Measurements from ENCODE around the gene AFAP1L1.
"Not testable (repeated sequence)": the region's sequence is repeated elsewhere in the genome, so short reads cannot be mapped to it uniquely, and the experiment has no call there.

AFAP1L1 gene

GRCh38 chr5:149387982-149388381, 116.3 kb downstream of the AFAP1L1 start:
- no peak for TF ChIP-seq CTCF (IDR thresholded peaks at IDR 0.05; ENCODE audit: control extremely low read depth, extremely low read depth, low read depth, missing control alignments)
- no peak for DNase-seq (ENCODE audit: extremely low spot score)
- CTCF ChIA-PET: interaction anchor here (0.6 to 3.9 kb wide), 6 partner anchors 13 to 231 kb away, joined by 3 to 19 read pairs (median 4); no protein-coding TSS in a partner anchor
- POLR2A ChIA-PET: no interaction called here

DNA sequence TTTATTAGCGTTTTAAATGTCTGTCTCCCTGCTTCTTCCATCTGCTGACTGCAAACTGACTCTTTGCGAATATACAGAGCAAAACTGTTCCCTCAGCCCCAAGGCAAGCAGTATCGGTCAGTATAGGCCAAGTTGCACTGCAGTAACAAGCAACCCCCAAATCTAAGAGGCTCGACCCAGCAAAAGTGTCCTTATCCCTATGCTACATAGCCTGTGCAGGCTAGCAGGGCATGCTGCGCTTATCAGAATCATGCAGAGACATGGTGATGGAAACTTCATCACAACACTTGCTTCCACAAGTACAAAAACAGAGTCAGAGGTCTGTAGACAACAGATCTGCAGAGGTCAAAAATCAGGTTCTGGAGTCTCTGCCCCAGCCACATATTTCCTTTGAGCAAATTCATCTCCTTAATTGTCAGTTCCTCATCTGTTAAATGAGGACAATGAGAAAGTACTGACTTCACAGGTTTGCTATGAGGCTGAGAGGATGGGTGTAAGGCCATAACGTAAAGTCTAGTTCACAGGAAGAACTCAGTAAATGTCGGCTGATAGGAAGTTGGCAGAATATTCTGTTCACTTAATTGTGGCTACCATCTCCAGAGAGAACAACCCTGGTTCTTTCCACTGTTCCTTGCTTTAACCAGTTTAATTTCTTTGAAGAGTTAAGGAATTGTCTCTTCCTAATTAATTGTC, 117.0 kb downstream of the AFAP1L1 start:
- POLR2A ChIA-PET: no interaction called here
- CTCF ChIA-PET: interaction anchor here (1.1 to 3.6 kb wide), 5 partner anchors 13 to 230 kb away, joined by 3 to 16 read pairs (median 4); no protein-coding TSS in a partner anchor
- no peak for TF ChIP-seq CTCF (IDR thresholded peaks at IDR 0.05; ENCODE audit: control extremely low read depth, extremely low read depth, low read depth, missing control alignments)
- DNase-seq (ENCODE audit: extremely low spot score): no peak

- ChIA-PET CTCF (interaction anchor here (0.7 to 3.6 kb wide), 7 partner anchors 8 to 45 kb away, joined by 3 to 16 read pairs (median 6); no protein-coding TSS in a partner anchor), POLR2A (no interaction called here)
- no peak for TF ChIP-seq CTCF (IDR thresholded peaks at IDR 0.05; ENCODE audit: control extremely low read depth, extremely low read depth, low read depth, missing control alignments)
- no peak for DNase-seq (ENCODE audit: extremely low spot score)
Observed at GRCh38 chr5:149389552-149390495, 118.2 kb downstream of the AFAP1L1 start.

GRCh38 chr5:149391076-149391475, 119.4 kb downstream of the AFAP1L1 start:
- DNase-seq (ENCODE audit: extremely low spot score); POLR2A ChIA-PET: not testable (repeated sequence)
- CTCF ChIA-PET: interaction anchor here (0.9 to 3.6 kb wide), 4 partner anchors 9 to 43 kb away, joined by 3 to 16 read pairs (median 6); no protein-coding TSS in a partner anchor
